ENCODE results near the gene TENT4A. TPM values are rescaled to one million over a fixed set of nuclear protein-coding genes. Genes with fewer than 3 reads are reported as not detected.
"Not testable (repeated sequence)": the region's sequence is repeated elsewhere in the genome, so short reads cannot be mapped to it uniquely, and the experiment has no call there.

TENT4A gene
- 10 to 100 TPM; 39.0 to 52.4 TPM for total RNA-seq

DNA sequence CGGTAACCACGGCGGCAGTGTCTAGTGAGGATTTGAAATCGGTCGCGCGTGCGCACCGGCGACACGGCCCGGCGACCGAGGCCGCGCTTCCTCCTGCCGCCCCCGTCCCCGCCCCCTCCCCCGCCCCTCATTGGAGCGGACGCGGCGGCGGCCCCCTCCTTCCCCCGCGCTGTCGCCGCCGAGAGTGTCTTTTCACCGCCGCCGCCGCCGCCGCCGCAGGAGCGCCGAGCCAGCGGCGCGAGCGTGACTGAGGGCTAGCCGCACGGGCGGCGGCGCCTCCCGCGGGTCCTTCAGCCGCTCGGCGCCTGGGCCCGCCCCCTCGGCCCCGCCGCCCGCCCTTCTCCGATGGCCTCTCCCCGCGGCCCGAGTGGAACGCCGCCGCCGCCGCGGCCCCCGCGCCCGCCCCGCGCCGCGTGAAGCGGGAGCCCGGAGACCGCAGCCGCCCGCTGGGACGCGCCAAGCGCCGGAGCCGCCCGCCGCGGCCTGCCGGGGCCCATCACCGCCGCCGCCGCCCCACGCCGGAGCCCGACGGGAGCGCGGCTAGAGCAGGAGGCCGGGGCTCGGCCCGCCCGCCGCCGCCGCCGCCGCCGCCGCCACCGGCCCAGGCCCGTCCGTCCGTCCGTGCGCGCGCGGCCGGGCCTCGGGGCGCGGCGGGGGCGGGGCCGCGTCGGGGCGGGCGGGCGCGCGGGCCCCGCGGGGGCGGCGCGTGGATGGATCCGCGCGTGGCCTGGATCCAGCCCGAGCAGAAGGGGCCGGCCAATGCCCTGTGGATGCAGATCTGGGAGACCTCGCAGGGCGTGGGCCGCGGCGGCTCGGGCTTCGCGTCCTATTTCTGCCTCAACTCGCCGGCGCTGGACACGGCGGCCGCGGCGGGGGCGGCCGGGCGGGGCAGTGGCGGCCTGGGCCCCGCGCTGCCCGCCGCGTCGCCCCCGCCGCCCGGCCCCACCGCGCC lies at the start of gene TENT4A:
Gene TENT4A, plus strand, starts transcription at position 159 of the 952 bp plus-strand sequence. Its CDS starts 552 bp downstream, at position 711.
- ATAC-seq (replicated peaks) = peak; percentile 43
- peak within 1 kb of the TSS; percentile 85 for H3K27ac Mint-ChIP-seq

DNA sequence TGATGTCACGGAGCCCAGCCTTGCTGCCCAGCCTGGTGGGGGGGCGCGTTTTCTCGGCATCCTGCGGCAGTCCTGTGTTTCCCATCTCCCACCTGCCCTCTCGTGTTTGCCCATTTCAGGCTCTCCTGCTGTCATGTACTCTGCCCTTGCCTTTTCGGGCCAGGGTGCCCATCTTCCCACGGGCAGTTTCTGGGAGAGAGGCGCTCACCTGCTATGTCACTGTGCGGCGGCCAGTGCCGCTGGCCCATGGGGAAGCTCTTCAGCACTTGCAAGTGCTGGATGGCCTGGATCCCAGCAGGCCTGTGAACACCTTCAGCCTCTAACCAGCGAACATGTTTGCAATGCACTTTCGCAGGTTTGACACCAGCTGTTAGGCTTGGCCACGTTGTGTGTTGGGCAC lies 46.5 kb upstream of the TENT4A start:
- H3K4me1 Mint-ChIP-seq = no peaks in the 10 kb centered on the region
- H3K9me3 Mint-ChIP-seq = peaks cover 3% of the 10 kb centered on the region
- H3K36me3 Mint-ChIP-seq (ENCODE audit: low read depth) = peaks cover 6% of the 10 kb centered on the region
- H3K4me3 Mint-ChIP-seq = no peak overlapping the region
- ATAC-seq (replicated peaks) = no peak
- H3K27ac Mint-ChIP-seq = no peak overlapping the region
- no peaks in the 10 kb centered on the region for H3K27me3 Mint-ChIP-seq

More for the DNA sequence above, at the start of gene TENT4A:
- no peaks in the 10 kb centered on the region for H3K9me3 Mint-ChIP-seq
- H3K27me3 Mint-ChIP-seq = no peaks in the 10 kb centered on the region
- peak within 1 kb of the TSS; percentile 89 for H3K4me3 Mint-ChIP-seq
- peaks cover 38% of the 10 kb centered on the region for H3K36me3 Mint-ChIP-seq (ENCODE audit: low read depth)
- peaks cover 34% of the 10 kb centered on the region for H3K4me1 Mint-ChIP-seq

DNA sequence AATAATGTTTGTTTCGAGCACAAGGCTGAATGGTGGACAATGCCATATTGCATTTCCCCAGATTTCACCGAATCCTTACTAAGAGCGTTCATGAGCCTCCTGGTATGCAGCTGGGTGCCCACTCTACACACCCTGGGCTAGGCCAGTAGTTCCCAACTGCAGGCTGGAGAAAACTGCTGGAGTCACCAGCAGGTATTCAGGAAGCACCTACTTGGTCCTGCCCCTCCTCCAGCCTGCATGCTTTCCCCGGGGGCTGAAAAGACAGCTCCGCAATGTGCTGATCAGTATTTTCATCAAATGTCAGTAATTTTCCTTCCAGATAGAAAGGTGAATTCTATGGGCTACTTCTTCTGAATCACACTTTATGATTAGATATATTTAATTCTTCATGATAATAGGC lies 45.6 kb upstream of the TENT4A start:
- Mint-ChIP-seq H3K4me3 (no peak overlapping the region), H3K4me1 (no peaks in the 10 kb centered on the region), H3K36me3 (ENCODE audit: low read depth) (peaks cover 6% of the 10 kb centered on the region), H3K27ac (no peak overlapping the region), H3K27me3 (no peaks in the 10 kb centered on the region), H3K9me3 (peaks cover 3% of the 10 kb centered on the region)
- no peak for ATAC-seq (replicated peaks)

DNA sequence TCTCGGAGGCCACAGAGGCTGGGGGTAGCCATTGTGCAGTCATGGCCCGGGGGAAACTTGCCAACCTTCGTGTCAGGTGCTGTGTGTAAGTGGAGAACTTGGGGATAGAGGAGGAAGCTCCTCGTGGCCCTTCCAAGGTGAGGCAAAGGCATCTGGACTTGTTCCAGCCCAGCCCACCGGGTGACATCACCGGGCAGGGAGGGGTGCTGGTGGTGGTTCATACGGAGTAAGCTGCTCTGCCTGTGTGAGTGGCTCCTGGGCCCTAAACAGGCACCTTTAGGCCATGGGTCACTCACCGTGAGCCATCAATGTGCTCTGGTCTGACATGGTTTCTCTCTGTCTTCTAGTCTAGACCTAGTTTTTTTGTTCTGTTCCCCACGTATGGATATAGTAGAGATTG lies 44.5 kb upstream of the TENT4A start:
- H3K4me3 Mint-ChIP-seq; H3K27ac Mint-ChIP-seq; H3K36me3 Mint-ChIP-seq (ENCODE audit: low read depth); H3K27me3 Mint-ChIP-seq; ATAC-seq (replicated peaks); H3K4me1 Mint-ChIP-seq; H3K9me3 Mint-ChIP-seq: not testable (repeated sequence)

DNA sequence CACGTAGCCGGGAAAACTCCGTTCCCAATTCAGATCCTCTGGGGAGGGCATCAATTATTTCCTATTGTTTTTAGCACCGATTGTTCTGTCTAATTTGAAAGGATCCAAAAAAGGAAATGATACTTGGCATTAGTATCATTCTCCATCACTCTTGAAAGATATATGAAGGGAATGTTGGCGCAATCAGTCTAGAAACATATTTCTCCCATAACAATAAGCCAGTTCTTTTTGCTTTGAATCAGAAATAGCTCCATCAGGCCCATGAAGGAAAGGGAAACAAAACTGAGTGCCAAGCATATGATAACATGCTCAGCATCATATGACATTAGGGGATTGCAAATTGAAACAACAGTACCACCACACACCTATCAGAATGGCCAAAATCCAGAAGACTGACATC lies 40.2 kb upstream of the TENT4A start:
- H3K9me3 Mint-ChIP-seq = peaks cover 3% of the 10 kb centered on the region
- no peak for ATAC-seq (replicated peaks)
- H3K36me3 Mint-ChIP-seq (ENCODE audit: low read depth) = peaks cover 6% of the 10 kb centered on the region
- H3K27me3 Mint-ChIP-seq = no peaks in the 10 kb centered on the region
- H3K4me3 Mint-ChIP-seq = no peak overlapping the region
- H3K4me1 Mint-ChIP-seq = no peaks in the 10 kb centered on the region
- H3K27ac Mint-ChIP-seq = no peak overlapping the region

DNA sequence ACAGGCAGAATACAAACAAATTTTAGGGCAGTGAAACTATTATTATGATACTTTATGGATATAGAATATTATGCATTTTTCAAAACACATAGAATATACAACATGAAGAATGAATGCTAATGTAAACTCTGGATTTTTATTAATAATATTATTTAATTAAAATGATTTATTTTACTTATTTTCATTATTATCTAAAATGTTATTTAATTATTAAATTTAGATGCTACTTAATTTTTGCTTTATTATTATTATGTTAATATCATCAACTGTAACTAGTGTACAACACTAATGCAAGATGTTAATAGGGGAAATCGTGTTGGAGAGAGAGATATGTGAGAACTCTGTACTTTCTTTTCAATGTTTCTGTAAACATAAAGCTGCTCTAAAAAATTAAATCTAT lies 39.3 kb upstream of the TENT4A start:
- no peak overlapping the region for H3K4me3 Mint-ChIP-seq
- peaks cover 6% of the 10 kb centered on the region for H3K36me3 Mint-ChIP-seq (ENCODE audit: low read depth)
- peaks cover 3% of the 10 kb centered on the region for H3K9me3 Mint-ChIP-seq
- no peak for ATAC-seq (replicated peaks)
- no peaks in the 10 kb centered on the region for H3K4me1 Mint-ChIP-seq
- peaks cover 4% of the 10 kb centered on the region for H3K27me3 Mint-ChIP-seq
- no peak overlapping the region for H3K27ac Mint-ChIP-seq

DNA sequence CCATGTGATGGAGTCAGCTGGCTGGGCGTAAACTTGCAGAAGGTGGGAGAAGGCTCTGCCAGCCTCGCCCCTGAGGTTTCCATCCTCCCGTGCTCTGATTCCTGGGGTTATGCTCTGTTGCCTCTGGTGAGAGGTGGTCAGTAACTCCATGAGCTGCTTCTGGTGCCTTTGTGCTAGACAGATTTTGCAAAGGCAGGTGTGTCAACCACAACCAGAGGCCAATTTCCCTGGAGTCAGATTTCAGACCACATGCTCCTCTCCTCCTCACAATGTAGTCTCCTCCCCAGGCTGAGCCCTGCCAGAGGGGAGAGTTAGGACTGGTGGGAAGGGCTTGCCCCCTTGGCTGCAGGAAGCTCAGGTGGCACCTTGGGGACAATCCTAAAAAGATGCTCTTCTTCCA lies 38.8 kb upstream of the TENT4A start:
- H3K36me3 Mint-ChIP-seq (ENCODE audit: low read depth) = peaks cover 6% of the 10 kb centered on the region
- H3K27me3 Mint-ChIP-seq = peaks cover 4% of the 10 kb centered on the region
- H3K4me3 Mint-ChIP-seq = no peak overlapping the region
- H3K9me3 Mint-ChIP-seq = no peaks in the 10 kb centered on the region
- no peak overlapping the region for H3K27ac Mint-ChIP-seq
- no peak for ATAC-seq (replicated peaks)
- no peaks in the 10 kb centered on the region for H3K4me1 Mint-ChIP-seq

DNA sequence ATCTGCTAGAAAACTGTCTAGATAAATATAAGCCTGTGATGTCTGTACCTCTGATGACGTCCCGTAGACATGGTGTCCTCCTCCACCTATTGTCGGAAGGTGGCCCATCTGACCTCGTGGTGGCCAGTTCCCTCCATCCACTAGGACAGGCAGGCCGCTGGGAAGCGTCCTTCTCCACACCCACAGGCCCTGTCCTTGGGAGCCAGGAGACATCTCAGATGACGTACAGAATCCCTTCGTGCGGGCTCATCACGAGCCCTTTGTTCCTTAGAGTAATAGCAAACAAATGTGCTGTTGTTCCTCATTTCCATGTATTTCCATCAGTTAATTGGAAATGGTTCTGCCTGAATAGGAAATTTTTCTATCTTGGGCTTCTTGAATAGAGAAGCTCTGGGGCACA lies 38.3 kb upstream of the TENT4A start:
- no peak for ATAC-seq (replicated peaks)
- Mint-ChIP-seq H3K4me1 (no peaks in the 10 kb centered on the region), H3K36me3 (ENCODE audit: low read depth) (peaks cover 6% of the 10 kb centered on the region), H3K9me3 (no peaks in the 10 kb centered on the region), H3K27ac (no peak overlapping the region), H3K4me3 (no peak overlapping the region), H3K27me3 (peaks cover 4% of the 10 kb centered on the region)

DNA sequence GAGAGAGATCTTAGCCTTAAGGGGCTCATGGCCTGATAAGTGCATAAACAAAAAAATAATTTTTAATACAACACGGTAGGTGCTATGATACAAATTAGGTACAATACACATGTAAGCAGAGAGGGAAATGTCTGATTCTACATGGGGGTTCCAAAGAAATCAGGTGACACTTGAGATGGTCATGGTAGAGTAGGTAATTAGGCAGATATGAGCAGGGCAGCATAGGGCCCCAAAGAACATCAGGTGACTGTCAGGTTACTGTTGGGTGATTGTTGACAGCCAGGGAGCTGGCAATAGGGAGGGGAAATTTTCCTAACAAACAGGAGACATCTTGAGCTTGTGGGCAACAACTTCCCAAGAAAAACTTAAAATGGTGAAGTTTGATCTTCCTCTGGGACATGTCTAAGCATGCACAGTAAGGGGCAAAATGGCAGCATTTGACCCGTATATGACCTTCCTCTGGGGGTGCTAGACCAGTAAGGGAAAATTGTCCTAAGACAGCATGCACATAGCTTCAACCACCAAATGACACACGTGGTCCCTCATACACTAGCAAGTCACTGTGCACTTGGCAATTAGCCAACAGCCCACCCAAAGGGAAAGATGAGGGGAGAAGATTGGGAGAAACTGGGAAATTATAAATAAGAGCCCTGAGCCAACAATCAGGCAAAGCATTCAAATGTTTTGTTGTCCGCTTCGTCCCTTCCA lies 37.3 kb upstream of the TENT4A start:
- Mint-ChIP-seq H3K36me3 (ENCODE audit: low read depth) (no peaks in the 10 kb centered on the region), H3K27ac (peak overlapping the region; percentile 12), H3K9me3 (no peaks in the 10 kb centered on the region), H3K27me3 (peaks cover 4% of the 10 kb centered on the region), H3K4me3 (no peak overlapping the region), H3K4me1 (no peaks in the 10 kb centered on the region)
- ATAC-seq (replicated peaks) = no peak

DNA sequence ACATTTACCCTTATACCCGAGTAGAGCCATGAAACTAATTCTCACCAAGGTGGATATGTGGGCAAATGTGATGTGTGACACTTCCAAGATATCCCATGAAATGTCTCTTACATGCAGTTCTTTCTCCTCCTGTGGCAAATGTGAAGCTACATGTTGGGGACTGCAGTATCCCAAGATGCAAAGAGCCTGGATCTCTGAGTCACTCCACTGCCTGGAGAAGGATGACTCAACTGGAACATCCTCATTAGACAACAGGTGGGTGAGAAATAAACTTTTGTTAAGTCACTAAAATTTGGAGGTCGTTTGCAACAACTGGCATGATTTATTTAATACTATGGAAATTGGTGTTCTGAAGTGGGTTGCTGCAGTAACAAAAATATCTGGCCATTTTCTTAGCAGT lies 36.5 kb upstream of the TENT4A start:
- H3K4me3 Mint-ChIP-seq = no peak overlapping the region
- ATAC-seq (replicated peaks) = no peak
- no peaks in the 10 kb centered on the region for H3K36me3 Mint-ChIP-seq (ENCODE audit: low read depth)
- peaks cover 8% of the 10 kb centered on the region for H3K27me3 Mint-ChIP-seq
- H3K4me1 Mint-ChIP-seq = no peaks in the 10 kb centered on the region
- no peak overlapping the region for H3K27ac Mint-ChIP-seq
- no peaks in the 10 kb centered on the region for H3K9me3 Mint-ChIP-seq

DNA sequence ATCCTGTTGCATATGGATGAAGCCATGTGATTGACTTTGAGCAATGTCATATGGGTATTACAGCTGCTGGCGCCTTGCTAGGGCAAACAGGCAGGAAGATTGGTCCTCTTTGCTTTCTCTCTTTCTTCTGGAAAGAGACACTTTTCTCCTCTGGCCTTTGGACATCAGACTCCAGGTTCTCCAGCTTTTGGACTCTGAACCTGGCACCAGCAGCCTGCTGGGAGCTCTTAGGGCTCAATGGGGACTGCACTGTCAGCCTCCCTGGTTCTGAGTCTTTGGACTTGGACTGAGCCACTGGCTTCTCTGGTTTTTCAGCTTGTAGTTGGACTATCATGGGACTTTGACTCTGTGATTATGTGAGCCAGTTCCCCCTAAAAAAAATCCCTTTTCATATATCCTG lies 34.8 kb upstream of the TENT4A start:
- Mint-ChIP-seq H3K4me1 (no peaks in the 10 kb centered on the region), H3K27me3 (peaks cover 14% of the 10 kb centered on the region), H3K36me3 (ENCODE audit: low read depth) (no peaks in the 10 kb centered on the region), H3K4me3 (no peak overlapping the region), H3K9me3 (no peaks in the 10 kb centered on the region), H3K27ac (no peak overlapping the region)
- ATAC-seq (replicated peaks) = no peak

DNA sequence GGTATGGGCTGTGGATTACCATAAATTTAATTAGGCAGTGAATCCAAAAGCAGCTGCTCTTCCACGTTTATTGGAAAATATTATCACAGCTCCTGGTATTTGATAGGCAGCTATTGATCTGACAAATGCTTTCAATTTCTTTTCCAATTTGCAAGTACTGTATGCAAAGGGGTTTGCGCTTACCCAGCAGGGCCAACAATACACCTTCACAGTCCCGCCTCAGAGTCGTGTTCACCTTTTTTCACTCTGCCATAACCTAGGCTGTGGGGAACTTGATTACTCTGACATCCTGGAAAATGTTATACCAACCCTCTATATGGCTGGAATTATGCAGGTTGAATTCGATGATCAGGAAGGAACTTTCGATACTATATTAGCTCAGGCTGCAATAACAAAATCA lies 32.3 kb upstream of the TENT4A start:
- Mint-ChIP-seq H3K27ac (no peak overlapping the region), H3K27me3 (peaks cover 28% of the 10 kb centered on the region), H3K9me3 (peaks cover 3% of the 10 kb centered on the region), H3K4me1 (no peaks in the 10 kb centered on the region), H3K36me3 (ENCODE audit: low read depth) (no peaks in the 10 kb centered on the region), H3K4me3 (no peak overlapping the region)
- ATAC-seq (replicated peaks) = no peak

DNA sequence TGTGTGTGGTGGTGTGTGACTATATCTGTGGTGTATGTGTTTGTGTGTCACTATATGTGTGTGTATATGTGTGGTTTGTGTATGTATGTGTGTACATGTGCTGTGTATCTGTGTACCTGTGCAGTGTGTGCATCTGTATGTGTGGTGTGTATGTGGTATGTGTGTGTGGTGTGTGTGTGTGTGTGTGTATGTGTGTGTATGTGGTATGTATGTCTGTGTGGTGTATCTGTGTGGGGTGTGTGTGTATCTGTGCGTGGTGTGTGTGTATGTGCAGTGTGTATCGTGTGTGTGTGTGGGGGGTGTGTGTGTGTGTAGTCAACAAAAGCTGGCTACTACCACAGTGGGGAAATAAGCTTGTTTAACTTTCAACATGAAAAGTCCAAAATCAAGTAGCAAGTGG lies 31.6 kb upstream of the TENT4A start:
- Mint-ChIP-seq H3K36me3 (ENCODE audit: low read depth) (no peaks in the 10 kb centered on the region), H3K27ac (no peak overlapping the region), H3K9me3 (peaks cover 4% of the 10 kb centered on the region), H3K4me3 (no peak overlapping the region), H3K27me3 (peaks cover 32% of the 10 kb centered on the region), H3K4me1 (peaks cover 3% of the 10 kb centered on the region)
- ATAC-seq (replicated peaks) = no peak

DNA sequence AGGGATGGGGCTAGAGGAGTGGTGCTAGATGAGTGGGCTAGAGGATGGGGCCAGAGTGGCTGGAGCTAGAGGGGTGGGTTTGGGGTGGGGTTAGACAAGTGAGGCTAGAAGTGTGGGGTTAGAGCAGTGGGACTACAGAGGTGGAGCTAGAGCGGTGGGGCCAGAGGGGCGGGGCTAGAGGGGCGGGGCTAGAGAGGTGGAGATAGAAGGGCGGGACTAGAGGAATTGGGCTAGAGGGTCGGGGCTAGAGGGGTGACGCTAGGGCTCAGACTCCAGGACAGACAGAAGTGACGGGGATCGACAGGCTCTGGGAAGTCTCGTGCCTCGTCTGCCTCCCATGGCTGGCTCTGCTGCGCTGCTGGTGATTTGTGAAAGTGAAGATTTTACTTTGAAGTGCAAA lies 31.0 kb upstream of the TENT4A start:
- Mint-ChIP-seq H3K4me3 (no peak overlapping the region), H3K9me3 (peaks cover 4% of the 10 kb centered on the region), H3K4me1 (peaks cover 5% of the 10 kb centered on the region), H3K27ac (no peak overlapping the region), H3K36me3 (ENCODE audit: low read depth) (no peaks in the 10 kb centered on the region), H3K27me3 (peaks cover 35% of the 10 kb centered on the region)
- no peak for ATAC-seq (replicated peaks)

DNA sequence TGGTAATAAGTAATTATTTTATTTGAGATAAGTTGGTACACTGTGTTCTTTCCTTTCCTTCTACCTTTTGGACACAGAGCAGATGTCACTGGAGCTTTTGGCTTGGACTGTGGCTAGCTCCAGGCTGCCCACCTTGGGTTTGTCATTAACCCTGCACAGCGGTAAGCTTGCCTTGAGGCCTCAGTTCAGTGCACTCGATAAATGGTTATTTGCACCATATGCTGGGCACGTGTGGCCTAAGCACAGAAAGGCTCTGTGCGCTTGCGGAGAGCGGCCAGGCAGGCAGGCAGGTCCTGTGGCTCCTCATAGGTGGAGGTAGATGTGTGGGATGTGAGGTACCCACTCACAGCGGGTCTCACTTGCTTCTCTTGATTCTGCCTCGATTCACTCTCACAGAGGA lies 30.0 kb upstream of the TENT4A start:
- no peak overlapping the region for H3K4me3 Mint-ChIP-seq
- H3K9me3 Mint-ChIP-seq = peaks cover 4% of the 10 kb centered on the region
- no peaks in the 10 kb centered on the region for H3K36me3 Mint-ChIP-seq (ENCODE audit: low read depth)
- ATAC-seq (replicated peaks) = no peak
- no peak overlapping the region for H3K27ac Mint-ChIP-seq
- peaks cover 43% of the 10 kb centered on the region for H3K27me3 Mint-ChIP-seq
- H3K4me1 Mint-ChIP-seq = peaks cover 9% of the 10 kb centered on the region

Data from activated T-helper 17 cell treated with anti-CD3 and anti-CD28 coated beads, Interleukin-2, amount 50 U/mL, for 72 hours (primary cell).